ENCODE data around the gene FCSK. TPM values are rescaled to one million over a fixed set of nuclear protein-coding genes. Genes with fewer than 3 reads are reported as not detected.

Gene FCSK
- total and polyA plus RNA-seq, 2 of the 13 experiments (the other 11 are each of a cell fraction or from before 2014, with no cell fraction given), result 9.1 to 19.2 TPM

DNA sequence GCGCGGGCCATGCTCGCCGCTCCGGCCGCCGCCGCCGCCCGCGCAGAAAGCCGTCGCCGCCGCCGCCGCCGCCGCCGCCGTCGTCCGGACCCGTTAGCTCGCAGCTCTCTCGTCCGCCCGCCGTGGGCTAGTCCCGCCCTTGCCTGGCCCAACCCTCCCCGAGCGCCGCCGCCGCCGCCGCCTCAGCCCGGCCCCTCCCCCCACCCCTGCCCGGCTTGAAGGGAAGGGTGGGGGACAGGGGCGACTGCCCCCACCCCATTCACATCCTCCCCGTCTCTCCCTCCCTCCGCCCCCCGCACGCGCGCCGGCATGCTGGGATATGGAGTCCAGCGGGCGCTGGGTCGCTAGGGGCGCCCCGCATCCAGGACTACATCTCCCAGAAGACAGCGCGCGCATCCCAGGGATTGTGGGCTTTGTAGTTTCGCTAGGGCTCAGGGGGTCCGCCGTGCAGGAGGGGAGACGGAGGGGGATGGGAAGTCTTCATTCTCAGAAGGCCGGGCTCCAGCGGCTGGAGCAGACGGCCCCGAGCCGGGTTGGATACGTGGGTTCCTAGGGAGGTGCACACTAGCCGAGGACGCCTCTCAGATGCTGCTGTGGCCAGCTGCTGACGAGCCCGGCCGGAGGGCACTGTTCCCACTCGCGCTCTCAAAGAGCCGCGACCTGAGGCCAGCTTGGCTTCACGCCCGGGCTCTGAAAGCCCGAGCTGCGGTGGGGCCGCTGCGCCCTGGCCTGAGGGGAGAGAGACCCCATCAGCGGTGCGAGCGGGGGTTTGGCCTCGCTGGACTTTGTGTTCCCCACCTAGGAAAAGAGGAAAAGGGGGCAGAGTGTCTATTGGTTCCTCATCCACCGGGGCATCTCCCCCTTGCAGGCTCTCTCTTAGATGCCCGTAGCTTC, 15.2 kb upstream of the FCSK start, which contains the start of gene ST3GAL2:
ST3GAL2 (minus strand) TSS at position 132 of the 894 bp plus-strand sequence. CDS start 40,570 bp downstream, outside the sequence.
- in situ Hi-C loops (cut with HindIII; ENCODE audit: extremely low pct_ligation_motif_present, low pct_unique_long_range_greater_than_20kb) (no loop called here), intact Hi-C loops (cut with micrococcal nuclease; ENCODE audit: unreplicated experiment) (loop anchor here (5.0 kb wide), 1 partner anchor 37 kb away; no protein-coding TSS in a partner anchor)
- no peak for FAIRE-seq
- Histone ChIP-seq H4K20me1 (ENCODE audit: insufficient read depth, low read length) (no peaks in the 10 kb centered on the region), H3K4me1 (ENCODE audit: insufficient read depth, low read length) (peaks cover 66% of the 10 kb centered on the region), H3K9me3 (ENCODE audit: low read length) (no peaks in the 10 kb centered on the region), H3K79me2 (ENCODE audit: insufficient read depth, low read length) (peaks cover 35% of the 10 kb centered on the region), H3K36me3 (replicated peaks in 1 of 2; ENCODE audit: control insufficient read depth in 1 of 2, insufficient read depth in 2 of 2, low read length in 2 of 2) (peaks cover 4 to 9% of the 10 kb centered on the region in 2 experiments), H3K4me3 (replicated peaks in 1 of 3; ENCODE audit: insufficient read depth in 1 of 3, low read depth in 2 of 3, low read length in 3 of 3) (peak within 1 kb of the TSS; percentile 82 to 92 (median 89)), H3K27me3 (ENCODE audit: control insufficient read depth in 1 of 2, insufficient read depth in 2 of 2, low read length in 2 of 2) (no peaks in the 10 kb centered on the region; a peak in 1 of 5 replicates), H3K27ac (ENCODE audit: extremely low read length, insufficient read depth, low read length) (peak within 1 kb of the TSS; percentile 69), H2AFZ (ENCODE audit: low read length) (peak within 1 kb of the TSS; percentile 5), H3K9ac (ENCODE audit: insufficient read depth, low read depth, low read length) (peak within 1 kb of the TSS; percentile 81), H3K4me2 (ENCODE audit: low read depth, low read length) (peak within 1 kb of the TSS; percentile 97)
- ChIA-PET CTCF (ENCODE audit: low intra/inter-chr PET ratio, low total read pairs) (no interaction called here), POLR2A (interaction anchor here (0.7 to 8.3 kb wide), 12 partner anchors 10 to 151 kb away, joined by 3 to 78 read pairs (median 6); partner anchors contain the start of genes AARS1, DDX19A and FCSK)
- no TSS peak for BruUV-seq (replicated peaks)
- WGBS (ENCODE audit: low lambda C conversion rate), result 3% methylated on average over 27 of the region's 86 CpGs
- peak; percentile 88 for ATAC-seq
- DNase-seq (ENCODE audit: low spot score), result peak; percentile 93
- no peak for TF ChIP-seq NFE2L2 (IDR thresholded peaks at IDR 0.05; ENCODE audit: low read length)
- no peak for TF ChIP-seq PHF5A (CRISPR knock-in tag; IDR thresholded peaks at IDR 0.05; ENCODE audit: low read depth, unreplicated experiment)
- no peak for TF ChIP-seq REXO4 (CRISPR knock-in tag; IDR thresholded peaks at IDR 0.05; ENCODE audit: borderline replicate concordance)
- TF ChIP-seq ZNF577 (CRISPR knock-in tag; IDR thresholded peaks at IDR 0.05; ENCODE audit: borderline replicate concordance, low read depth), result no peak
- no peak; the same call in 1 of the 2 replicates for TF ChIP-seq SATB2 (CRISPR knock-in tag; IDR thresholded peaks at IDR 0.05)
- TF ChIP-seq, protein P1, sequence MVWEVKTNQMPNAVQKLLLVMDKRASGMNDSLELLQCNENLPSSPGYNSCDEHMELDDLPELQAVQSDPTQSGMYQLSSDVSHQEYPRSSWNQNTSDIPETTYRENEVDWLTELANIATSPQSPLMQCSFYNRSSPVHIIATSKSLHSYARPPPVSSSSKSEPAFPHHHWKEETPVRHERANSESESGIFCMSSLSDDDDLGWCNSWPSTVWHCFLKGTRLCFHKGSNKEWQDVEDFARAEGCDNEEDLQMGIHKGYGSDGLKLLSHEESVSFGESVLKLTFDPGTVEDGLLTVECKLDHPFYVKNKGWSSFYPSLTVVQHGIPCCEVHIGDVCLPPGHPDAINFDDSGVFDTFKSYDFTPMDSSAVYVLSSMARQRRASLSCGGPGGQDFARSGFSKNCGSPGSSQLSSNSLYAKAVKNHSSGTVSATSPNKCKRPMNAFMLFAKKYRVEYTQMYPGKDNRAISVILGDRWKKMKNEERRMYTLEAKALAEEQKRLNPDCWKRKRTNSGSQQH (CRISPR knock-in tag; IDR thresholded peaks at IDR 0.05; ENCODE audit: low read depth), result peak; percentile 76; the same call in 1 of the 2 replicates
- TF ChIP-seq, protein P2, sequence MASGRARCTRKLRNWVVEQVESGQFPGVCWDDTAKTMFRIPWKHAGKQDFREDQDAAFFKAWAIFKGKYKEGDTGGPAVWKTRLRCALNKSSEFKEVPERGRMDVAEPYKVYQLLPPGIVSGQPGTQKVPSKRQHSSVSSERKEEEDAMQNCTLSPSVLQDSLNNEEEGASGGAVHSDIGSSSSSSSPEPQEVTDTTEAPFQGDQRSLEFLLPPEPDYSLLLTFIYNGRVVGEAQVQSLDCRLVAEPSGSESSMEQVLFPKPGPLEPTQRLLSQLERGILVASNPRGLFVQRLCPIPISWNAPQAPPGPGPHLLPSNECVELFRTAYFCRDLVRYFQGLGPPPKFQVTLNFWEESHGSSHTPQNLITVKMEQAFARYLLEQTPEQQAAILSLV (CRISPR knock-in tag; IDR thresholded peaks at IDR 0.05; ENCODE audit: borderline replicate concordance), result peak; percentile 88; the same call in 1 of the 2 replicates
- no peak for TF ChIP-seq RARG (CRISPR knock-in tag; IDR thresholded peaks at IDR 0.05; ENCODE audit: low read depth)
- TF ChIP-seq, protein P3, sequence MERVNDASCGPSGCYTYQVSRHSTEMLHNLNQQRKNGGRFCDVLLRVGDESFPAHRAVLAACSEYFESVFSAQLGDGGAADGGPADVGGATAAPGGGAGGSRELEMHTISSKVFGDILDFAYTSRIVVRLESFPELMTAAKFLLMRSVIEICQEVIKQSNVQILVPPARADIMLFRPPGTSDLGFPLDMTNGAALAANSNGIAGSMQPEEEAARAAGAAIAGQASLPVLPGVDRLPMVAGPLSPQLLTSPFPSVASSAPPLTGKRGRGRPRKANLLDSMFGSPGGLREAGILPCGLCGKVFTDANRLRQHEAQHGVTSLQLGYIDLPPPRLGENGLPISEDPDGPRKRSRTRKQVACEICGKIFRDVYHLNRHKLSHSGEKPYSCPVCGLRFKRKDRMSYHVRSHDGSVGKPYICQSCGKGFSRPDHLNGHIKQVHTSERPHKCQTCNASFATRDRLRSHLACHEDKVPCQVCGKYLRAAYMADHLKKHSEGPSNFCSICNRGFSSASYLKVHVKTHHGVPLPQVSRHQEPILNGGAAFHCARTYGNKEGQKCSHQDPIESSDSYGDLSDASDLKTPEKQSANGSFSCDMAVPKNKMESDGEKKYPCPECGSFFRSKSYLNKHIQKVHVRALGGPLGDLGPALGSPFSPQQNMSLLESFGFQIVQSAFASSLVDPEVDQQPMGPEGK (CRISPR knock-in tag; IDR thresholded peaks at IDR 0.05), result peak; percentile 98
- no peak for TF ChIP-seq ZFP37 (CRISPR knock-in tag; IDR thresholded peaks at IDR 0.05; ENCODE audit: borderline replicate concordance)
- TF ChIP-seq PAX8 (CRISPR knock-in tag; IDR thresholded peaks at IDR 0.05; ENCODE audit: borderline replicate concordance), result no peak
- no peak for TF ChIP-seq ATRX (CRISPR knock-in tag; IDR thresholded peaks at IDR 0.05; ENCODE audit: borderline replicate concordance)
- TF ChIP-seq BCL6 (CRISPR knock-in tag; IDR thresholded peaks at IDR 0.05), result no peak
- TF ChIP-seq CAMTA2 (CRISPR knock-in tag; IDR thresholded peaks at IDR 0.05; ENCODE audit: borderline replicate concordance), result 0 out of 2 replicates have a peak, but pooled peaks have one; percentile 92
- TF ChIP-seq, protein P4, sequence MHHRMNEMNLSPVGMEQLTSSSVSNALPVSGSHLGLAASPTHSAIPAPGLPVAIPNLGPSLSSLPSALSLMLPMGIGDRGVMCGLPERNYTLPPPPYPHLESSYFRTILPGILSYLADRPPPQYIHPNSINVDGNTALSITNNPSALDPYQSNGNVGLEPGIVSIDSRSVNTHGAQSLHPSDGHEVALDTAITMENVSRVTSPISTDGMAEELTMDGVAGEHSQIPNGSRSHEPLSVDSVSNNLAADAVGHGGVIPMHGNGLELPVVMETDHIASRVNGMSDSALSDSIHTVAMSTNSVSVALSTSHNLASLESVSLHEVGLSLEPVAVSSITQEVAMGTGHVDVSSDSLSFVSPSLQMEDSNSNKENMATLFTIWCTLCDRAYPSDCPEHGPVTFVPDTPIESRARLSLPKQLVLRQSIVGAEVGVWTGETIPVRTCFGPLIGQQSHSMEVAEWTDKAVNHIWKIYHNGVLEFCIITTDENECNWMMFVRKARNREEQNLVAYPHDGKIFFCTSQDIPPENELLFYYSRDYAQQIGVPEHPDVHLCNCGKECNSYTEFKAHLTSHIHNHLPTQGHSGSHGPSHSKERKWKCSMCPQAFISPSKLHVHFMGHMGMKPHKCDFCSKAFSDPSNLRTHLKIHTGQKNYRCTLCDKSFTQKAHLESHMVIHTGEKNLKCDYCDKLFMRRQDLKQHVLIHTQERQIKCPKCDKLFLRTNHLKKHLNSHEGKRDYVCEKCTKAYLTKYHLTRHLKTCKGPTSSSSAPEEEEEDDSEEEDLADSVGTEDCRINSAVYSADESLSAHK (CRISPR knock-in tag; IDR thresholded peaks at IDR 0.05; ENCODE audit: borderline replicate concordance), result no peak
- no peak for TF ChIP-seq ZNF816 (CRISPR knock-in tag; IDR thresholded peaks at IDR 0.05; ENCODE audit: borderline replicate concordance)

Data from HepG2 (cell line).